SH-SY5Y (cell line): Measurements from ENCODE around the gene ALDH18A1.

Experiments used
- GATA2 ChIP-seq: IDR thresholded peaks from 2 replicates; pipeline ENCODE4 v1.6.1; 2011; ENCODE audit warnings: mild to moderate bottlenecking, low read depth, low read length
- GATA3 ChIP-seq: IDR thresholded peaks from 2 replicates; pipeline ENCODE4 v1.6.1; 2011; ENCODE audit warnings: low read depth, mild to moderate bottlenecking, low read length, moderate library complexity

- TF ChIP-seq GATA2 (no peak), GATA3 (no peak)
Measured at GRCh38 chr10:95597788-95598187, 58.7 kb downstream of the ALDH18A1 start.
